H1 (cell line): ENCODE data around the gene APBB3. TPM values are rescaled to one million over a fixed set of nuclear protein-coding genes. Genes with fewer than 3 reads are reported as not detected.

Source experiments
- CTCF ChIA-PET: fragments of 300-600 bp; sonication (Branson Sonifier 250); formaldehyde crosslinking; loops from one replicate; lab custom pipeline; 2021; ENCODE audit not compliant: partially characterized antibody; lab: Charles Lee
- POLR2A ChIA-PET: fragments of 300-600 bp; sonication (Branson Sonifier 250); formaldehyde crosslinking; loops from one replicate; lab custom pipeline; 2021; ENCODE audit warnings: inconsistent platforms; ENCODE audit not compliant: partially characterized antibody; lab: Charles Lee
- DNase-seq, 2 experiments: peaks; one replicate each; pipeline versions ENCODE4 v3.0.0 to v3.0.0-alpha.2; 2010 to 2022; ENCODE audit warnings: low spot score in 2 of 2, low read depth in 1 of 2, mixed read lengths in 1 of 2
- FAIRE-seq: peaks from 2 replicates; lab custom pipeline; 2011; peaks lifted over from hg19 to GRCh38; lab: Jason Lieb, UNC
- H2AFZ ChIP-seq: 2 replicates; pipeline ENCODE4 v1.8.1; 2012; ENCODE audit warnings: low read length, inconsistent platforms
- H2AK5ac ChIP-seq: 2 replicates; pipeline ENCODE4 v1.6.1; 2013; ENCODE audit warnings: low read depth, low read length
- H2BK120ac ChIP-seq: replicated peaks from 2 replicates; pipeline ENCODE3; 2013; ENCODE audit warnings: low read depth, low read length, inconsistent platforms
- H2BK12ac ChIP-seq: 2 replicates; pipeline ENCODE4 v1.6.1; 2013; ENCODE audit warnings: low read depth, low read length
- H2BK15ac ChIP-seq: 2 replicates; pipeline ENCODE4 v1.6.1; 2013; ENCODE audit warnings: low read length
- H2BK20ac ChIP-seq: 2 replicates; pipeline ENCODE4 v1.6.1; 2013; ENCODE audit warnings: low read length
- H2BK5ac ChIP-seq: 2 replicates; pipeline ENCODE4 v1.6.1; 2013; ENCODE audit warnings: low read depth, low read length
- H3K14ac ChIP-seq: 2 replicates; pipeline ENCODE4 v1.6.1; 2013; ENCODE audit warnings: inconsistent platforms; ENCODE audit not compliant: insufficient read length
- H3K18ac ChIP-seq: 2 replicates; pipeline ENCODE4 v1.6.1; 2013; ENCODE audit warnings: low read length; ENCODE audit errors: extremely low read depth
- H3K23ac ChIP-seq: 2 replicates; pipeline ENCODE4 v1.6.1; 2013; ENCODE audit warnings: inconsistent platforms; ENCODE audit not compliant: insufficient read length
- H3K23me2 ChIP-seq: 2 replicates; pipeline ENCODE4 v1.6.1; 2013; ENCODE audit warnings: low read depth, low read length
- H3K27ac ChIP-seq: 2 replicates; pipeline ENCODE4 v1.6.1; 2011; ENCODE audit warnings: low read depth, low read length, inconsistent platforms
- H3K27me3 ChIP-seq, 4 experiments: replicated peaks in 1 of 4; 1 replicate in 1 of 4; 2 replicates in 3 of 4; pipeline versions ENCODE4 v1.6.1 to v1.8.1; 2011 to 2013; ENCODE audit warnings: low read length in 3 of 4, mild to moderate bottlenecking in 3 of 4, inconsistent platforms in 2 of 4, mixed read lengths in 2 of 4, moderate library complexity in 1 of 4; ENCODE audit not compliant: control insufficient read depth in 3 of 4, insufficient read depth in 3 of 4; ENCODE audit errors: extremely low read depth in 1 of 4
- H3K36me3 ChIP-seq, 4 experiments: 2 replicates each; pipeline versions ENCODE4 v1.6.1 to v1.8.1; 2011 to 2013; ENCODE audit warnings: mild to moderate bottlenecking in 4 of 4, low read length in 3 of 4, moderate library complexity in 2 of 4, control low read depth in 1 of 4, inconsistent platforms in 1 of 4; ENCODE audit not compliant: insufficient read depth in 4 of 4, control insufficient read depth in 2 of 4
- H3K4ac ChIP-seq: replicated peaks from 2 replicates; pipeline ENCODE3; 2013; ENCODE audit warnings: low read length, low read depth, mixed read lengths, inconsistent platforms; ENCODE audit not compliant: insufficient read length
- H3K4me1 ChIP-seq, 4 experiments: replicated peaks in 1 of 4; 1 replicate in 1 of 4; 2 replicates in 3 of 4; pipeline versions ENCODE4 v1.6.1 to v1.8.1; 2011 to 2013; ENCODE audit warnings: low read length in 3 of 4, inconsistent platforms in 2 of 4, mixed read lengths in 1 of 4; ENCODE audit not compliant: insufficient read depth in 4 of 4, control insufficient read depth in 3 of 4
- H3K4me2 ChIP-seq, 2 experiments: 2 replicates each; pipeline versions ENCODE4 v1.6.1 to v1.8.1; 2011 to 2013; ENCODE audit warnings: low read depth in 2 of 2, low read length in 2 of 2, control low read depth in 1 of 2, inconsistent platforms in 1 of 2, mild to moderate bottlenecking in 1 of 2; ENCODE audit not compliant: insufficient read depth in 1 of 2
- H3K4me3 ChIP-seq, 4 experiments: fragments of 200-600, 300-600 bp in 1 of 4; sonication (generic), shearing (Covaris generic), sonication (Bioruptor Twin) in 1 of 4; 2 replicates each; pipeline versions ENCODE4 v1.5.1 to v1.8.1; 2011 to 2016; ENCODE audit warnings: low read length in 4 of 4, low read depth in 3 of 4, control low read depth in 2 of 4, inconsistent platforms in 2 of 4, mild to moderate bottlenecking in 2 of 4, mixed read lengths in 1 of 4, moderate library complexity in 1 of 4; ENCODE audit not compliant: insufficient read depth in 2 of 4; ENCODE audit errors: extremely low read depth in 1 of 4
- H3K56ac ChIP-seq: replicated peaks from 2 replicates; pipeline ENCODE3; 2013; ENCODE audit warnings: low read depth, mild to moderate bottlenecking, mixed read lengths, low read length, inconsistent platforms; ENCODE audit not compliant: insufficient read length
- H3K79me1 ChIP-seq: 2 replicates; pipeline ENCODE4 v1.6.1; 2013; ENCODE audit warnings: low read depth, low read length, control low read depth
- H3K79me2 ChIP-seq, 2 experiments: 2 replicates each; pipeline versions ENCODE4 v1.6.1 to v1.8.1; 2012 to 2013; ENCODE audit warnings: low read length in 2 of 2, mild to moderate bottlenecking in 2 of 2, inconsistent platforms in 1 of 2; ENCODE audit not compliant: insufficient read depth in 2 of 2, control insufficient read depth in 1 of 2
- H3K9ac ChIP-seq, 4 experiments: replicated peaks in 1 of 4; 1 replicate in 1 of 4; 2 replicates in 3 of 4; pipeline versions ENCODE4 v1.6.1 to v1.8.1; 2011 to 2013; ENCODE audit warnings: low read depth in 3 of 4, low read length in 3 of 4, control low read depth in 2 of 4, mild to moderate bottlenecking in 2 of 4, moderate library complexity in 2 of 4, inconsistent platforms in 1 of 4; ENCODE audit errors: extremely low read depth in 1 of 4
- H3K9me3 ChIP-seq, 2 experiments: 2 replicates each; pipeline versions ENCODE4 v1.6.1 to v1.8.1; 2012 to 2013; ENCODE audit warnings: mild to moderate bottlenecking in 2 of 2, moderate library complexity in 2 of 2, control low read depth in 1 of 2, inconsistent platforms in 1 of 2, low read depth in 1 of 2, low read length in 1 of 2, mixed read lengths in 1 of 2; ENCODE audit not compliant: insufficient read depth in 2 of 2
- H4K20me1 ChIP-seq, 2 experiments: replicated peaks in 1 of 2; 2 replicates each; pipeline versions ENCODE3 to v1.8.1; 2011 to 2013; ENCODE audit warnings: inconsistent platforms in 2 of 2, low read length in 2 of 2, mild to moderate bottlenecking in 1 of 2; ENCODE audit not compliant: insufficient read depth in 2 of 2, control insufficient read depth in 1 of 2
- H4K5ac ChIP-seq: 2 replicates; pipeline ENCODE4 v1.6.1; 2013; ENCODE audit warnings: low read length, low read depth, mixed read lengths, inconsistent platforms; ENCODE audit not compliant: insufficient read length
- H4K8ac ChIP-seq: 2 replicates; pipeline ENCODE4 v1.8.0; 2013; ENCODE audit warnings: mild to moderate bottlenecking, moderate library complexity, low read length, inconsistent platforms; ENCODE audit not compliant: insufficient read depth; ENCODE audit errors: extremely low read depth
- H4K91ac ChIP-seq: replicated peaks from 2 replicates; pipeline ENCODE3; 2013; ENCODE audit warnings: low read length, mixed read lengths, inconsistent platforms; ENCODE audit not compliant: insufficient read length
- POLR2A ChIP-seq, 2 experiments: IDR thresholded peaks; 1 replicate in 1 of 2; 2 replicates in 1 of 2; pipeline ENCODE4 v1.6.1; 2011; ENCODE audit warnings: low read depth in 2 of 2, low read length in 2 of 2, mild to moderate bottlenecking in 2 of 2; ENCODE audit errors: control extremely low read depth in 1 of 2
- POLR2AphosphoS5 ChIP-seq: IDR thresholded peaks from 2 replicates; pipeline ENCODE4 v1.6.1; 2011; ENCODE audit warnings: low read depth, low read length
- TAF1 ChIP-seq: IDR thresholded peaks from 2 replicates; pipeline ENCODE4 v1.6.1; 2011; ENCODE audit warnings: mild to moderate bottlenecking, low read depth, low read length
- WGBS, 2 experiments: shearing (Covaris generic) in 1 of 2; methylation state at CpG; one replicate each; pipeline versions ENCODE4 v1.1.6 to v1.1.7; 2013 to 2015; ENCODE audit warnings: low lambda C conversion rate in 2 of 2, mixed read lengths in 2 of 2, inconsistent platforms in 1 of 2, low coverage in 1 of 2, missing lambda C conversion rate in 1 of 2; ENCODE audit not compliant: insufficient replicate concordance in 2 of 2, insufficient coverage in 1 of 2, insufficient read length in 1 of 2; ENCODE audit errors: extremely low coverage in 1 of 2, missing lambda C conversion rate in 1 of 2; 5-methylcytosine and 5-hydroxymethylcytosine counted together
- polyA plus RNA-seq, 7 experiments: library from polyadenylated mRNA; depleted of rRNA in 3 of 7; stranded (reverse) in 5 of 7; unstranded in 2 of 7; fragments of >200 nt in 5 of 7; fragments of 200-250 nt in 2 of 7; gene quantifications; 1 replicate in 5 of 7; 2 replicates in 1 of 7; 4 replicates in 1 of 7; pipeline versions ENCODE4 v1.2.1 to v1.2.3, GENCODE V29; 2011 to 2013; ENCODE audit warnings: missing spikeins in 2 of 7, mixed read lengths in 2 of 7
- total RNA-seq: library from RNA; stranded (reverse); fragmentation: NEBNext Ultra II Directional; extraction: Animal tissue kit (Norgen Biotek cat#: 25700); gene quantifications from 2 replicates; pipeline ENCODE4 v1.2.1, GENCODE V29; 2021

The APBB3 gene
- total and polyA plus RNA-seq, 2 of the 8 experiments (the other 6 are each of a cell fraction or from before 2014, with no cell fraction given): 16.0 to 21.9 TPM

DNA sequence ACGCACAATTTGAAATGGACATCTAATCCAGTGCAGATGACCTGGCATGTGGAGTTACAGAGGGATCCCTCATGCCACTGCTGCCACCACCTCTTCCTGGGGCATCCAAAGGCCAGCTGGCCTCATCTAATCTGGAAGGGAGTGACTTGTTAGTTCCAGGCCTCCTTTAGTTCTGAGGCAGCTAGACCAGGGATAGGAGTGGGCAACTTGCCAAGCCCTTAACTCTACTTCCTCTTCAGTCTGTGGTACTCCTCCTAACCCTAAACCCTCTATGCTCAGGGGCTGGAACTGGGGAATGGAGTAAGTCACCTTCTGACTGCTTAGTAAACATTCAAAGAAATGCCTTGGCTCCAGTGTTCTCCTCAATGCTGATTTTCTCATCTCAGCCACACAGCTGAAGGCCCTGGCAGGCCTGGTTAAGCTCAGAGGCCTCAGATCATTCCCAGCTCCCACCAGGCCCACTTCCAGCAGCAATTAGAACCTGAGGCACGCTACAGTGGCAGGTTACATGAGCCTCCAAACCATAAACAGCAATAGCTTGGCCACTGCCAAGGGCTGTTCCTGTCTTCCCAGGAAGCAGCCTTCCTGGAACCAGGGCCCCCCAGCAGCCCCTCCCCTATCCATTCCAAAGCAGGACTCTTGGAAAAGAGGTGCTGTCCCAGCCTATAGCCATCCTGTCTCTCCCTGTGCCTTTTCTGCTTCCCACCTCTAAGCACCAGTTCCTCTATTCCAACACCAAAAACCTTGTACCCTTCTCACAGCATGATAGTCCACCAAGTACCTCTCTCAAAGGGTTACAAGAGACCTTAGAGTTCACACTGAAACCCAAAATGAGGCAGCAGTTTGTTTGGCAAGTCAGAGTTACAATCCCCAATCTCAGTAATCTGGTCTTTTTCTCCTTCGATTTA lies 14.9 kb downstream of the APBB3 start:
- H2AK5ac ChIP-seq: no peak overlapping the region
- peaks cover 0 to 18% (median 6%) of the 10 kb centered on the region in 4 experiments; a peak in 4 of 7 replicates for H3K4me1 ChIP-seq
- H3K79me1 ChIP-seq: no peaks in the 10 kb centered on the region; the same call in 1 of the 2 replicates
- no peak overlapping the region for H2BK120ac ChIP-seq
- H2BK15ac ChIP-seq: no peak overlapping the region
- DNase-seq: peak in 1 of 2 experiments; percentile 32
- peaks cover 0 to 7% of the 10 kb centered on the region in 2 experiments for H4K20me1 ChIP-seq
- H3K79me2 ChIP-seq: peaks cover 0 to 15% of the 10 kb centered on the region in 2 experiments; a peak in 2 of 4 replicates
- no peak overlapping the region for H2BK5ac ChIP-seq
- no peak overlapping the region for H3K27ac ChIP-seq
- H3K4me3 ChIP-seq: no peak overlapping the region
- POLR2A ChIA-PET: interaction anchor here (1.4 to 14.4 kb wide), 7 partner anchors 10 to 148 kb away, joined by 4 to 191 read pairs (median 27); partner anchors contain the start of genes ANKHD1, APBB3, HARS1 and HARS2
- no peak overlapping the region for H4K5ac ChIP-seq
- WGBS, 2 experiments: 83% methylated on average over 3 of the region's 3 CpGs; no CpG with 5 or more reads in 1 of the 2 experiments
- H2BK12ac ChIP-seq: no peak overlapping the region
- peak; percentile 31; the same call in 1 of the 2 replicates for TF ChIP-seq POLR2AphosphoS5
- TF ChIP-seq TAF1: no peak
- TF ChIP-seq POLR2A (IDR thresholded peaks at IDR 0.05; ENCODE audit: control extremely low read depth in 1 of 2, low read depth in 2 of 2, low read length in 2 of 2): peak in 1 of 2 experiments; percentile 66; a peak in 1 of 3 replicates
- FAIRE-seq: no peak
- no peak overlapping the region for H3K56ac ChIP-seq
- no peak overlapping the region for H4K91ac ChIP-seq
- H3K36me3 ChIP-seq: peaks cover 11 to 36% (median 26%) of the 10 kb centered on the region in 4 experiments
- no peak overlapping the region for H3K4ac ChIP-seq
- H3K4me2 ChIP-seq: no peak overlapping the region; a peak in 1 of 4 replicates
- H3K23me2 ChIP-seq: peaks cover 6% of the 10 kb centered on the region
- no peaks in the 10 kb centered on the region for H3K27me3 ChIP-seq
- no peak overlapping the region for H2AFZ ChIP-seq
- CTCF ChIA-PET: interaction anchor here (0.6 to 3.1 kb wide), 7 partner anchors 9 to 475 kb away, joined by 3 to 19 read pairs (median 4); partner anchors contain the start of genes SLC35A4 and SRA1
- no peak overlapping the region for H4K8ac ChIP-seq
- H3K9ac ChIP-seq: peak overlapping the region in 1 of 4 experiments; percentile 48; a peak in 2 of 7 replicates
- no peak overlapping the region for H3K18ac ChIP-seq
- no peak overlapping the region for H3K14ac ChIP-seq
- no peaks in the 10 kb centered on the region for H3K9me3 ChIP-seq
- no peak overlapping the region for H2BK20ac ChIP-seq
- H3K23ac ChIP-seq: no peak overlapping the region
